ENCODE data around the gene POMGNT1.

- TF ChIP-seq CTCF (IDR thresholded peaks at IDR 0.05; ENCODE audit: insufficient read depth, low read length) (no peak), SPI1 (IDR thresholded peaks at IDR 0.05; ENCODE audit: borderline replicate concordance, low read depth) (no peak), GABPA (IDR thresholded peaks at IDR 0.05; ENCODE audit: low read depth) (no peak), REST (IDR thresholded peaks at IDR 0.05; ENCODE audit: insufficient replicate concordance, low read depth) (no peak)
Observed at GRCh38 chr1:46169811-46170454, 28.3 kb downstream of the POMGNT1 start.

All from HL-60 (cell line).